Keratinocyte (primary cell): ENCODE measurements around the gene KCNG2. TPM values are rescaled to one million over a fixed set of nuclear protein-coding genes. Genes with fewer than 3 reads are reported as not detected.

Experiments used
- DNase-seq: peaks from one replicate; pipeline ENCODE4 v3.0.0-alpha.2; 2011; ENCODE audit warnings: low read depth, missing footprints, low spot score
- FAIRE-seq: peaks from 2 replicates; lab custom pipeline; 2011; peaks lifted over from hg19 to GRCh38; lab: Jason Lieb, UNC
- H2AFZ ChIP-seq: 2 replicates; pipeline ENCODE4 v1.6.0; 2012; ENCODE audit warnings: low read length, control low read depth, inconsistent platforms; ENCODE audit not compliant: control insufficient read depth
- H3K27ac ChIP-seq: 2 replicates; pipeline ENCODE4 v1.5.1; 2011; ENCODE audit warnings: low read length; ENCODE audit not compliant: control insufficient read depth, insufficient read depth
- H3K27me3 ChIP-seq: 3 replicates; pipeline ENCODE4 v1.6.0; 2011; ENCODE audit warnings: low read length; ENCODE audit not compliant: control insufficient read depth, insufficient read depth; ENCODE audit errors: extremely low read depth
- H3K36me3 ChIP-seq, 2 experiments: 2 replicates in 1 of 2; 3 replicates in 1 of 2; pipeline ENCODE4 v1.5.1; 2011; ENCODE audit warnings: low read length in 2 of 2, mild to moderate bottlenecking in 1 of 2; ENCODE audit not compliant: control insufficient read depth in 2 of 2, insufficient read depth in 2 of 2; ENCODE audit errors: extremely low read depth in 1 of 2
- H3K4me1 ChIP-seq: 3 replicates; pipeline ENCODE4 v1.5.1; 2011; ENCODE audit warnings: low read length; ENCODE audit not compliant: control insufficient read depth, insufficient read depth; ENCODE audit errors: extremely low read depth
- H3K4me2 ChIP-seq: 3 replicates; pipeline ENCODE4 v1.6.0; 2011; ENCODE audit warnings: low read depth, low read length; ENCODE audit not compliant: control insufficient read depth, insufficient read depth; ENCODE audit errors: extremely low read depth
- H3K4me3 ChIP-seq, 3 experiments: fragments of 200-600 bp in 1 of 3; sonication (generic) in 1 of 3; 2 replicates in 2 of 3; 3 replicates in 1 of 3; pipeline ENCODE4 v1.5.1; 2011 to 2016; ENCODE audit warnings: low read length in 3 of 3, mild to moderate bottlenecking in 3 of 3, control low read depth in 2 of 3, inconsistent platforms in 1 of 3, low read depth in 1 of 3, mixed read lengths in 1 of 3, mixed run types in 1 of 3, moderate library complexity in 1 of 3; ENCODE audit not compliant: control insufficient read depth in 2 of 3, insufficient read depth in 2 of 3; ENCODE audit errors: extremely low read depth in 1 of 3
- H3K79me2 ChIP-seq: 2 replicates; pipeline ENCODE4 v1.6.0; 2012; ENCODE audit warnings: low read length; ENCODE audit not compliant: control insufficient read depth, insufficient read depth
- H3K9ac ChIP-seq: 3 replicates; pipeline ENCODE4 v1.6.0; 2011; ENCODE audit warnings: low read length; ENCODE audit not compliant: control insufficient read depth, insufficient read depth; ENCODE audit errors: extremely low read depth
- H3K9me1 ChIP-seq: 3 replicates; pipeline ENCODE4 v1.6.0; 2011; ENCODE audit warnings: low read length; ENCODE audit not compliant: control insufficient read depth, insufficient read depth; ENCODE audit errors: extremely low read depth
- H3K9me3 ChIP-seq: 2 replicates; pipeline ENCODE4 v1.5.1; 2012; ENCODE audit warnings: low read depth, low read length; ENCODE audit not compliant: control insufficient read depth
- H4K20me1 ChIP-seq: 3 replicates; pipeline ENCODE4 v1.6.0; 2011; ENCODE audit warnings: low read length; ENCODE audit not compliant: control insufficient read depth, insufficient read depth; ENCODE audit errors: extremely low read depth
- EZH2 ChIP-seq: IDR thresholded peaks from one replicate; pipeline ENCODE4 v1.6.1; 2012; ENCODE audit warnings: inconsistent platforms, mild to moderate bottlenecking, low read length, moderate library complexity
- dilution Hi-C: fragments of 300-500 bp; cut with MboI; formaldehyde crosslinking; loops from one replicate; pipeline ENCODE4 v1.7.0; 2020; ENCODE audit warnings: low sequenced_read_pairs; ENCODE audit not compliant: extremely low pct_ligation_motif_present
- polyA plus RNA-seq, 5 experiments: library from polyadenylated mRNA; depleted of rRNA in 3 of 5; stranded (reverse) in 3 of 5; stranded (forward) in 1 of 5; unstranded in 1 of 5; fragments of >200 nt; gene quantifications; 1 replicate in 1 of 5; 2 replicates in 3 of 5; 3 replicates in 1 of 5; pipeline versions ENCODE4 v1.2.1 to v1.2.3, GENCODE V29; 2011 to 2012; ENCODE audit warnings: missing spikeins in 2 of 5, low read depth in 1 of 5, low replicate concordance in 1 of 5
- TF ChIP-seq, protein P1 (sequence below), 3 experiments: IDR thresholded peaks in 1 of 3; conservative IDR thresholded peaks in 1 of 3; optimal IDR thresholded peaks in 1 of 3; 2 replicates in 2 of 3; 3 replicates in 1 of 3; pipeline versions ENCODE3 to v1.5.1; 2011; ENCODE audit warnings: low read length in 3 of 3, mild to moderate bottlenecking in 3 of 3, moderate library complexity in 2 of 3, control low read depth in 1 of 3, inconsistent platforms in 1 of 3; ENCODE audit not compliant: insufficient read depth in 2 of 3; ENCODE audit errors: extremely low read depth in 1 of 3

The KCNG2 gene
- polyA plus RNA-seq, 1 donor (not counting 4 experiments of a cell fraction or from before 2014, with no cell fraction given): not detected

DNA sequence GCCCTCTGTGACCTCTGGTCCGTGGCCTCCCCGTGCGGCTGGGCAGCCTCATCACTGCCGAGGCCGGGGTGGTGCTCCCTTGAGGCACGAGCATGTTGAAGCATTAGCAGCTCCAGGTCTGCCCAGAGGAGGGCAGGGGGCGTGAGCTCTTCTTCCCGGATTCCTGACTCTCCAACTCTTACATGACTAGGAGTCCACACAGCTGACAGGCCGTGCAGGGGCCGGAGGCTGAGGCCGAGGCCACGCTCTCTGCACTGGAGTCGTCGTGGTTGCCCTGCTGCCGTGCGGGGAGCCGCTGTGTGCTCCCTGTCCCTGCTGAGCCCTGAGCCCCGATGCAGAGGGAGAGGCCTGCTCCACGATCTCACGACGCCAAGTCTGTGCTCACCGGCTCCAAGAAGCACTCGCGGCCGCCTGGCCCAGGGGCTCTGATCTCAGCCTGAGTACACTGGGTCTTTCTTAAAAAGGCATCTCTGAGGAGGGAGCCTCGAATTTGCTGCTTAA lies 19.4 kb upstream of the KCNG2 start:
- DNase-seq: no peak

DNA sequence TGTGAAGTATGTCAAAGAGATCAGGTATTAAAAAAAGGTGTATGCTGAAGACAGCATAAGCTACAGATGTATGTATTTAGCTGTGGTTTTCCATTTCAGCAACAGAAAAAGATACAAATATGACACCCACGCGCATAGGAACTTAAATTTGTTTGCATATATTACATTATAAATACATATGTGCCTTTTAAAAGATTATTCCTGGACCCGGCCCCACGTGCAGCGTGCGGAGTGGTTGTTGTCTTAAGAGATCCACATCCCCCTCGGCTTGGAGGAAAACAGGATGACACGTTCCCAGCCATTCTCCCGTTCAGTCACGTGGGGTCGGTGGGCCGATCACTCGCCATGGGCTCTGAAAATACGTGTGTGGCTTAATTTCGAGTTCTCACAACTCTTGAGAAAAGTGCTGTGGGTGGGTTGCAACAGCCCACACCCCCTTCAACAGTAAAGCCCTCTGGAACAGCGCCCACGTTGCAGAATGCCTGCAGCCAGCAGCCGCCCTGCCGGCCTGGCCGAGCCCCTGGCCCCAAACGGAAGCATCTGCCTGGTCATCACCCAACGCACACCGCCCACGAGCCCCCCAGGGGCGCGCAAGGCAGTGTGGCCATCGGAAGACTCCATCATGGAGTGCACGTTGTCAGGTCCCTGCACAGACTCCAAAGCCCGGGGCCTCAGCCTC lies 18.6 kb upstream of the KCNG2 start:
- FAIRE-seq (no peak), DNase-seq (no peak)
- Histone ChIP-seq H2AFZ (no peak overlapping the region), H3K9ac (no peak overlapping the region), H3K4me2 (no peak overlapping the region), H4K20me1 (no peaks in the 10 kb centered on the region), H3K9me1 (no peaks in the 10 kb centered on the region), H3K9me3 (no peaks in the 10 kb centered on the region), H3K27ac (no peak overlapping the region), H3K79me2 (no peaks in the 10 kb centered on the region), H3K4me1 (no peaks in the 10 kb centered on the region), H3K27me3 (peaks cover 20% of the 10 kb centered on the region), H3K4me3 (no peak overlapping the region), H3K36me3 (no peaks in the 10 kb centered on the region)
- no peak for TF ChIP-seq EZH2
- TF ChIP-seq, protein P1, sequence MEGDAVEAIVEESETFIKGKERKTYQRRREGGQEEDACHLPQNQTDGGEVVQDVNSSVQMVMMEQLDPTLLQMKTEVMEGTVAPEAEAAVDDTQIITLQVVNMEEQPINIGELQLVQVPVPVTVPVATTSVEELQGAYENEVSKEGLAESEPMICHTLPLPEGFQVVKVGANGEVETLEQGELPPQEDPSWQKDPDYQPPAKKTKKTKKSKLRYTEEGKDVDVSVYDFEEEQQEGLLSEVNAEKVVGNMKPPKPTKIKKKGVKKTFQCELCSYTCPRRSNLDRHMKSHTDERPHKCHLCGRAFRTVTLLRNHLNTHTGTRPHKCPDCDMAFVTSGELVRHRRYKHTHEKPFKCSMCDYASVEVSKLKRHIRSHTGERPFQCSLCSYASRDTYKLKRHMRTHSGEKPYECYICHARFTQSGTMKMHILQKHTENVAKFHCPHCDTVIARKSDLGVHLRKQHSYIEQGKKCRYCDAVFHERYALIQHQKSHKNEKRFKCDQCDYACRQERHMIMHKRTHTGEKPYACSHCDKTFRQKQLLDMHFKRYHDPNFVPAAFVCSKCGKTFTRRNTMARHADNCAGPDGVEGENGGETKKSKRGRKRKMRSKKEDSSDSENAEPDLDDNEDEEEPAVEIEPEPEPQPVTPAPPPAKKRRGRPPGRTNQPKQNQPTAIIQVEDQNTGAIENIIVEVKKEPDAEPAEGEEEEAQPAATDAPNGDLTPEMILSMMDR (optimal IDR thresholded peaks at IDR 0.05 in 1 of 3, IDR thresholded peaks at IDR 0.05 in 1 of 3, conservative IDR thresholded peaks at IDR 0.05 in 1 of 3; ENCODE audit: extremely low read depth in 1 of 3, insufficient read depth in 2 of 3, low read length in 3 of 3): no peak
- dilution Hi-C loops: no loop called here

More for the DNA sequence above, 19.4 kb upstream of the KCNG2 start:
- Histone ChIP-seq H4K20me1 (no peaks in the 10 kb centered on the region), H3K4me1 (no peaks in the 10 kb centered on the region), H3K36me3 (no peaks in the 10 kb centered on the region), H3K9ac (no peak overlapping the region), H3K9me3 (no peaks in the 10 kb centered on the region), H3K9me1 (no peaks in the 10 kb centered on the region), H3K27ac (no peak overlapping the region), H3K4me2 (no peak overlapping the region), H3K27me3 (peaks cover 20% of the 10 kb centered on the region), H2AFZ (no peak overlapping the region), H3K4me3 (no peak overlapping the region), H3K79me2 (no peaks in the 10 kb centered on the region)
- FAIRE-seq: no peak
- no peak for TF ChIP-seq EZH2
- TF ChIP-seq, protein P1 (optimal IDR thresholded peaks at IDR 0.05 in 1 of 3, IDR thresholded peaks at IDR 0.05 in 1 of 3, conservative IDR thresholded peaks at IDR 0.05 in 1 of 3; ENCODE audit: extremely low read depth in 1 of 3, insufficient read depth in 2 of 3, low read length in 3 of 3): no peak
- dilution Hi-C loops: no loop called here
